ENCODE data around the gene SIGMAR1. TPM values are rescaled to one million over a fixed set of nuclear protein-coding genes. Genes with fewer than 3 reads are reported as not detected.

Gene SIGMAR1
- total RNA-seq, 1 donor from 2014 or later, result 37.1 TPM

Other genes starting within 250 kb of the SIGMAR1 start
- 9.2 and 14.7 TPM in 2 replicates for gene FAM219A, start 179.2 kb downstream of the SIGMAR1 start, total RNA-seq
- gene DNAI1, start 179.0 kb downstream of the SIGMAR1 start, total RNA-seq, result not detected in 2 replicates
- 0.42 TPM in 1 of 2 replicates, not detected in the other for gene ENHO, start 114.8 kb downstream of the SIGMAR1 start, total RNA-seq
- gene CNTFR, start 48.1 kb downstream of the SIGMAR1 start, total RNA-seq, result not detected in 2 replicates
- gene RPP25L, start 25.7 kb downstream of the SIGMAR1 start, total RNA-seq, result 21.4 and 31.8 TPM in 2 replicates
- gene DCTN3, start 17.3 kb downstream of the SIGMAR1 start, total RNA-seq, result 65.3 and 74.4 TPM in 2 replicates
- gene ARID3C, start 8.7 kb downstream of the SIGMAR1 start, total RNA-seq, result 0.09 and 0.51 TPM in 2 replicates
- gene GALT, start 8.9 kb upstream of the SIGMAR1 start, total RNA-seq, result 36.8 and 45.3 TPM in 2 replicates
- 7.0 and 10.4 TPM in 2 replicates for gene IL11RA, start 14.4 kb upstream of the SIGMAR1 start, total RNA-seq
- not detected in 2 replicates for gene CCL27, start 24.9 kb upstream of the SIGMAR1 start, total RNA-seq
- not detected in 2 replicates for gene CCL19, start 53.5 kb upstream of the SIGMAR1 start, total RNA-seq
- gene CCL21, start 72.3 kb upstream of the SIGMAR1 start, total RNA-seq, result 1.4 and 2.5 TPM in 2 replicates

All from dermis blood vessel endothelial cell (primary cell).